HepG2 (cell line): ENCODE results near the gene MON1A. TPM values are rescaled to one million over a fixed set of nuclear protein-coding genes. Genes with fewer than 3 reads are reported as not detected.

ENCODE experiments used
- ARID2 ChIP-seq: sonication (generic); formaldehyde crosslinking; IDR thresholded peaks from 2 replicates; pipeline ENCODE4 v1.8.1; 2022; ENCODE audit warnings: mild to moderate bottlenecking, missing genetic modification reagents, borderline replicate concordance
- DR1 ChIP-seq: sonication (generic); formaldehyde crosslinking; IDR thresholded peaks from 2 replicates; pipeline ENCODE4 v1.8.0; 2021; ENCODE audit warnings: mild to moderate bottlenecking, missing genetic modification reagents, inconsistent platforms
- ETS1 ChIP-seq: sonication (generic); formaldehyde crosslinking; IDR thresholded peaks from 2 replicates; pipeline ENCODE4 v1.4.0; 2020; ENCODE audit warnings: missing genetic modification reagents
- FOSL1 ChIP-seq: sonication (generic); formaldehyde crosslinking; IDR thresholded peaks from 2 replicates; pipeline ENCODE4 v1.9.0; 2021; ENCODE audit warnings: missing genetic modification reagents, borderline replicate concordance
- HNRNPLL ChIP-seq: fragments of 200-400 bp; formaldehyde crosslinking; IDR thresholded peaks from 2 replicates; pipeline ENCODE4 v1.6.1; 2017; ENCODE audit warnings: mild to moderate bottlenecking, low read depth, low read length; ENCODE audit not compliant: poor library complexity, severe bottlenecking
- MAX ChIP-seq: IDR thresholded peaks from 2 replicates; pipeline ENCODE4 v1.6.1; 2012; ENCODE audit warnings: inconsistent platforms
- MLX ChIP-seq: IDR thresholded peaks from 2 replicates; pipeline ENCODE4 v1.6.1; 2016
- RERE ChIP-seq: IDR thresholded peaks from 2 replicates; pipeline ENCODE4 v1.6.1; 2016; ENCODE audit warnings: low read depth, missing genetic modification reagents, missing compliant biosample characterization
- SRSF1 ChIP-seq: fragments of 200-400 bp; formaldehyde crosslinking; optimal IDR thresholded peaks from 2 replicates; pipeline ENCODE3; 2017; ENCODE audit warnings: mild to moderate bottlenecking, low read depth, low read length, moderate library complexity
- TCF7 ChIP-seq: sonication (generic); IDR thresholded peaks from 2 replicates; pipeline ENCODE4 v1.6.1; 2016; ENCODE audit warnings: antibody characterized with exemption, low read depth
- THRA ChIP-seq: sonication (generic); formaldehyde crosslinking; IDR thresholded peaks from 2 replicates; pipeline ENCODE4 v1.4.0; 2020; ENCODE audit warnings: missing genetic modification reagents, borderline replicate concordance
- ZNF274 ChIP-seq: sonication (generic); formaldehyde crosslinking; IDR thresholded peaks from 2 replicates; pipeline ENCODE4 v1.5.1; 2020; ENCODE audit warnings: mild to moderate bottlenecking, missing genetic modification reagents
- ZNF430 ChIP-seq: sonication (generic); formaldehyde crosslinking; IDR thresholded peaks from 2 replicates; pipeline ENCODE4 v1.9.0; 2021; ENCODE audit warnings: mild to moderate bottlenecking, missing genetic modification reagents
- ZNF510 ChIP-seq: sonication (generic); formaldehyde crosslinking; IDR thresholded peaks from 2 replicates; pipeline ENCODE4 v1.4.0; 2020; ENCODE audit warnings: low read depth, mild to moderate bottlenecking, missing genetic modification reagents
- ZNF512 ChIP-seq: sonication (generic); formaldehyde crosslinking; IDR thresholded peaks from 2 replicates; pipeline ENCODE4 v1.4.0; 2020; ENCODE audit warnings: mild to moderate bottlenecking, missing genetic modification reagents
- ZNF572 ChIP-seq: sonication (generic); formaldehyde crosslinking; IDR thresholded peaks from 2 replicates; pipeline ENCODE4 v1.5.1; 2020; ENCODE audit warnings: mild to moderate bottlenecking, missing genetic modification reagents
- ZNF660 ChIP-seq: sonication (generic); formaldehyde crosslinking; IDR thresholded peaks from 2 replicates; pipeline ENCODE4 v1.5.1; 2020; ENCODE audit warnings: mild to moderate bottlenecking, low read depth, missing genetic modification reagents, borderline replicate concordance
- ZNF768 ChIP-seq: sonication (generic); formaldehyde crosslinking; IDR thresholded peaks from 2 replicates; pipeline ENCODE4 v1.4.0; 2020; ENCODE audit warnings: missing genetic modification reagents
- polyA plus RNA-seq, 8 experiments: library from polyadenylated mRNA; depleted of rRNA in 3 of 8; stranded (reverse) in 7 of 8; unstranded in 1 of 8; fragments of >200 nt; fragmentation: Illumina TruSeq in 4 of 8; extraction: Trizol in 4 of 8; gene quantifications; 2 replicates each; pipeline versions ENCODE4 v1.2.1 to v1.2.3, GENCODE V29; 2011 to 2016; ENCODE audit warnings: low read depth in 4 of 8, missing spikeins in 1 of 8, mixed read lengths in 1 of 8; ENCODE audit not compliant: insufficient read depth in 1 of 8
- total RNA-seq, 5 experiments: library from RNA; depleted of rRNA; stranded (reverse); fragments of >200 nt; fragmentation: Illumina TruSeq; extraction: Trizol; gene quantifications; 2 replicates each; pipeline ENCODE4 v1.2.3, GENCODE V29; 2016; ENCODE audit warnings: low read depth in 1 of 5

Gene MON1A
- total and polyA plus RNA-seq, 2 of the 13 experiments (the other 11 are each of a cell fraction or from before 2014, with no cell fraction given): 4.6 to 9.0 TPM

GRCh38 chr3:49929291-49930167 lies at the start of gene MON1A (continued):
- TF ChIP-seq TCF7 (no peak), THRA (CRISPR knock-in tag) (no peak; the same call in 1 of the 2 replicates), ZNF430 (CRISPR knock-in tag) (peak; percentile 34; the same call in 1 of the 2 replicates), RERE (no peak), MLX (CRISPR knock-in tag) (no peak), ZNF660 (CRISPR knock-in tag) (no peak), HNRNPLL (peak; percentile 76), DR1 (CRISPR knock-in tag) (peak; percentile 58; the same call in 1 of the 2 replicates), ZNF572 (no peak), FOSL1 (CRISPR knock-in tag) (no peak), ZNF510 (no peak), MAX (peak; percentile 92), ZNF768 (CRISPR knock-in tag) (peak; percentile 23; the same call in 1 of the 2 replicates), SRSF1 (no peak), ARID2 (CRISPR knock-in tag) (no peak), ZNF512 (CRISPR knock-in tag) (no peak), ETS1 (CRISPR knock-in tag) (no peak; the same call in 1 of the 2 replicates), ZNF274 (CRISPR knock-in tag) (peak; percentile 70; the same call in 1 of the 2 replicates)
